ENCODE results near the gene SLC35B2.

DNA sequence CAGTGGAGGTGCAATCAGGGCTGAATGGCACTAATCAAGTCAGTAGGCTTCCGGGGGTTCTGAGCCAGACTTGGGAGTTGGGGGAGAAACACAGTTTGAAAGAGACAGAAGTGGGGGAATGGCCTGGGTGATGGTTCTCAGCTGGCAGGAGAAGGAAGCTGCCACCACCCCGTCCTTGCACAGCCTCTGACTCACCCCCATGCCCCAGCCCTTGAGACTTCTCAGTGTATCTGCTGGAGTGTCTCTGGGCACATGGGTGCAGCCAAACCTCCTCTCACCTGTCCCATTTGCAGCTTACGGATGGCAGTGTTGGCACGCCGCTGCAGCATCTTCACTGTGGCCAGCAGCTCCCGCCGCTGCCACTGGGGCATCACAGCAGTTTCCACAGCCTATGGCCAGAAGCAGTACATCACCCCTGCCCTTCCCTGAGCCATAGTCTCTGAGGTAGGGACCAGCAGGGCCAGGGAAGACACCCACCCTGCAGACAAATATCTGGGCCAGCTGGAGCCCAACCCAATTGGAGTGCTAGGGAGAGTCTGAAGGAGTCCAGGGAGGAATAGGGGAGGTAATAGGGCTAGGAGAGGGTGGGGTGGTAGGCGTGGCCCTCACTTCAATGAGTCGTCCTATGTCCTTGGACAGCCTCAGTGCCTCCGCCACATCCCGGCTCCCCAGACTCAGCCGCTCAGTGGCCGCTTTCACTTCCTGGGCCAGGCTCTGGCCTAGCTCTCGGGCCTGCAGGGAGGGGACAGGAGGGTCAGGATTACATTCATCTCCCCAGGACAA, 44.6 kb upstream of the SLC35B2 start:
- TF ChIP-seq RBFOX2 (IDR thresholded peaks at IDR 0.05; ENCODE audit: low read depth, low read length) (no peak), ARID3A (IDR thresholded peaks at IDR 0.05; ENCODE audit: borderline replicate concordance, low read depth, low read length) (no peak), POLR2AphosphoS5 (IDR thresholded peaks at IDR 0.05; ENCODE audit: control insufficient read depth, insufficient read depth, low read depth, low read length) (no peak), DACH1 (IDR thresholded peaks at IDR 0.05; ENCODE audit: partially characterized antibody) (no peak), FOSL1 (tag; conservative IDR thresholded peaks at IDR 0.05) (no peak)
- TF ChIP-seq, protein P1, sequence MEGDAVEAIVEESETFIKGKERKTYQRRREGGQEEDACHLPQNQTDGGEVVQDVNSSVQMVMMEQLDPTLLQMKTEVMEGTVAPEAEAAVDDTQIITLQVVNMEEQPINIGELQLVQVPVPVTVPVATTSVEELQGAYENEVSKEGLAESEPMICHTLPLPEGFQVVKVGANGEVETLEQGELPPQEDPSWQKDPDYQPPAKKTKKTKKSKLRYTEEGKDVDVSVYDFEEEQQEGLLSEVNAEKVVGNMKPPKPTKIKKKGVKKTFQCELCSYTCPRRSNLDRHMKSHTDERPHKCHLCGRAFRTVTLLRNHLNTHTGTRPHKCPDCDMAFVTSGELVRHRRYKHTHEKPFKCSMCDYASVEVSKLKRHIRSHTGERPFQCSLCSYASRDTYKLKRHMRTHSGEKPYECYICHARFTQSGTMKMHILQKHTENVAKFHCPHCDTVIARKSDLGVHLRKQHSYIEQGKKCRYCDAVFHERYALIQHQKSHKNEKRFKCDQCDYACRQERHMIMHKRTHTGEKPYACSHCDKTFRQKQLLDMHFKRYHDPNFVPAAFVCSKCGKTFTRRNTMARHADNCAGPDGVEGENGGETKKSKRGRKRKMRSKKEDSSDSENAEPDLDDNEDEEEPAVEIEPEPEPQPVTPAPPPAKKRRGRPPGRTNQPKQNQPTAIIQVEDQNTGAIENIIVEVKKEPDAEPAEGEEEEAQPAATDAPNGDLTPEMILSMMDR (IDR thresholded peaks at IDR 0.05 in 2 of 3, conservative IDR thresholded peaks at IDR 0.05 in 1 of 3; ENCODE audit: insufficient read depth in 2 of 3, low read depth in 1 of 3, low read length in 3 of 3) = no peak

All from K562 (cell line).